ENCODE data around the gene NRP1.

DNA sequence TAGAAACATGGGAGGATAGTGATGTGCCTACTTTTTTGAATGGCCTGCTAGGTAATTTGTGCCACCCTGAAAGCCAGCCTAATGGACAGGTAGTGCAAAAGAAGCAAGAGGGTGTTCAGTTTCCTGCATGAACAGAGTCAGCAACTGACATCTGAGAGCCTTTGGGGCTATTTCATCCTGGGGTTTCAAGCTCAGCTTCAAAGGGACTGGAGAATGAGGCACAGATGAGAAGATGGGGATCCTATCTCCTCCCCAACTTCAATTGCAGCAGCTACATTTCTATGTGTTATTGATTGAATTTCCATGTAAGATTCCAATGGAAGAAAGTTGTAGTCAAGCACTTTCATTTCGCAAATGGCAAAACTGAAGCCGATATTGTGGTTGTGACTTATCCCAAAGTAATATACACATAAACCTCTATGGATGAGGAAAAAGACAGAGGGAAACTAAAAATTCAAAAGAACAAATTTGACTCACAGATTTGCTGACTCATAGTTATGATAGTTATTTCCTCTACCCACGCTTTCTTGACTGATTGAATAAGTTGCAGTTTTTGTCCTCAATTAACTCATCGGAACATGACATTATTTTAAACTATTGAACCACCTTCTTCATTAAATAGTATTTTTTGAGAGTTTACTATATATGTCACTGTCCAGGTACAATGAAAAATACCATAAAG, 42.6 kb upstream of the NRP1 start:
- TF ChIP-seq, protein P1, sequence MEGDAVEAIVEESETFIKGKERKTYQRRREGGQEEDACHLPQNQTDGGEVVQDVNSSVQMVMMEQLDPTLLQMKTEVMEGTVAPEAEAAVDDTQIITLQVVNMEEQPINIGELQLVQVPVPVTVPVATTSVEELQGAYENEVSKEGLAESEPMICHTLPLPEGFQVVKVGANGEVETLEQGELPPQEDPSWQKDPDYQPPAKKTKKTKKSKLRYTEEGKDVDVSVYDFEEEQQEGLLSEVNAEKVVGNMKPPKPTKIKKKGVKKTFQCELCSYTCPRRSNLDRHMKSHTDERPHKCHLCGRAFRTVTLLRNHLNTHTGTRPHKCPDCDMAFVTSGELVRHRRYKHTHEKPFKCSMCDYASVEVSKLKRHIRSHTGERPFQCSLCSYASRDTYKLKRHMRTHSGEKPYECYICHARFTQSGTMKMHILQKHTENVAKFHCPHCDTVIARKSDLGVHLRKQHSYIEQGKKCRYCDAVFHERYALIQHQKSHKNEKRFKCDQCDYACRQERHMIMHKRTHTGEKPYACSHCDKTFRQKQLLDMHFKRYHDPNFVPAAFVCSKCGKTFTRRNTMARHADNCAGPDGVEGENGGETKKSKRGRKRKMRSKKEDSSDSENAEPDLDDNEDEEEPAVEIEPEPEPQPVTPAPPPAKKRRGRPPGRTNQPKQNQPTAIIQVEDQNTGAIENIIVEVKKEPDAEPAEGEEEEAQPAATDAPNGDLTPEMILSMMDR (IDR thresholded peaks at IDR 0.05; ENCODE audit: low read length) = no peak
- TF ChIP-seq EZH2 (optimal IDR thresholded peaks at IDR 0.05; ENCODE audit: low read depth, low read length) = no peak
